BJ (cell line): ENCODE data around the gene SUPT7L. TPM values are rescaled to one million over a fixed set of nuclear protein-coding genes. Genes with fewer than 3 reads are reported as not detected.

Experiments
- CTCF ChIA-PET: fragments of 350-600 bp; formaldehyde crosslinking; extraction: SDS; loops from one replicate; lab custom pipeline; 2021; ENCODE audit warnings: antibody characterized with exemption, inconsistent platforms; lab: Yijun Ruan, JAX
- POLR2A ChIA-PET: fragments of 300-600 bp; sonication (Branson Sonifier 250); formaldehyde crosslinking; extraction: SDS; loops from one replicate; lab custom pipeline; 2021; ENCODE audit warnings: antibody characterized with exemption; lab: Charles Lee
- DNase-seq: peaks from one replicate; pipeline ENCODE4 v3.0.0-alpha.2; 2011; ENCODE audit warnings: low read depth
- H3K27me3 ChIP-seq: 2 replicates; pipeline ENCODE4 v1.6.0; 2011; ENCODE audit warnings: low read length; ENCODE audit not compliant: control insufficient read depth, insufficient read depth
- H3K36me3 ChIP-seq: 2 replicates; pipeline ENCODE4 v1.5.1; 2011; ENCODE audit warnings: low read length; ENCODE audit not compliant: control insufficient read depth, insufficient read depth
- H3K4me3 ChIP-seq: 2 replicates; pipeline ENCODE4 v1.5.1; 2011; ENCODE audit warnings: low read depth, mild to moderate bottlenecking, control low read depth, low read length
- polyA plus RNA-seq: library from polyadenylated mRNA; depleted of rRNA; stranded (reverse); fragments of >200 nt; gene quantifications from 2 replicates; pipeline ENCODE4 v1.2.3, GENCODE V29; 2011; rRNA removed
- small RNA-seq: library from RNA; depleted of rRNA; stranded (forward); fragments of <200 nt; gene quantifications from one replicate; pipeline ENCODE3, GENCODE V24; 2012; ENCODE audit warnings: low replicate concordance, low read depth; ENCODE audit not compliant: insufficient read length
- TF ChIP-seq, protein P1 (sequence below): IDR thresholded peaks from 2 replicates; pipeline ENCODE4 v1.5.1; 2011; ENCODE audit warnings: low read depth, mild to moderate bottlenecking, control low read depth, inconsistent platforms, low read length, moderate library complexity; ENCODE audit not compliant: insufficient read depth

The SUPT7L gene
- polyA plus RNA-seq, 1 experiment, result 52.0 TPM

DNA sequence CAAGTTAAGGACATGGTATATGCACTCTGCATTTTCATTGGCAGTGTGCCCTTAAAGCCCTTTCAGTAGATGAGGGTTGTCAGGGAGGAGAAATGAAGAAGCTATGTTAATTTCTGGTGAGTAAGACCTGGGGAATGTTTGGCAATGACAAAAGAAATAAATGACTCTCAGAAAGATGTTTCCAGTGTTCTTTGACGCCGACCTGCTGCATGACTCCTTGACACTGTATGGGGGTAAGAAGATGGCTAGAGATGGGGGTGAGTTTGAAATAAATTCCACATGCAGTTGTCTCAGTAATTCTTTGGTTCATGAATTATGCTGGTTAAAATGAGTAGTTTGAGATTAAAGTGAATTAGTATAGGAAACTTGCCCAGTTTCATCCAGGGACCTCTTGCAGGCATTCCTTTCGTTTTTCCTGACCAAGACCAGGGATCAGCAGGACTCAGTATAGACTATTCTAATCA, 40.5 kb downstream of the SUPT7L start:
- peaks cover 4% of the 10 kb centered on the region; the same call in 1 of the 2 replicates for H3K36me3 ChIP-seq
- TF ChIP-seq, protein P1, sequence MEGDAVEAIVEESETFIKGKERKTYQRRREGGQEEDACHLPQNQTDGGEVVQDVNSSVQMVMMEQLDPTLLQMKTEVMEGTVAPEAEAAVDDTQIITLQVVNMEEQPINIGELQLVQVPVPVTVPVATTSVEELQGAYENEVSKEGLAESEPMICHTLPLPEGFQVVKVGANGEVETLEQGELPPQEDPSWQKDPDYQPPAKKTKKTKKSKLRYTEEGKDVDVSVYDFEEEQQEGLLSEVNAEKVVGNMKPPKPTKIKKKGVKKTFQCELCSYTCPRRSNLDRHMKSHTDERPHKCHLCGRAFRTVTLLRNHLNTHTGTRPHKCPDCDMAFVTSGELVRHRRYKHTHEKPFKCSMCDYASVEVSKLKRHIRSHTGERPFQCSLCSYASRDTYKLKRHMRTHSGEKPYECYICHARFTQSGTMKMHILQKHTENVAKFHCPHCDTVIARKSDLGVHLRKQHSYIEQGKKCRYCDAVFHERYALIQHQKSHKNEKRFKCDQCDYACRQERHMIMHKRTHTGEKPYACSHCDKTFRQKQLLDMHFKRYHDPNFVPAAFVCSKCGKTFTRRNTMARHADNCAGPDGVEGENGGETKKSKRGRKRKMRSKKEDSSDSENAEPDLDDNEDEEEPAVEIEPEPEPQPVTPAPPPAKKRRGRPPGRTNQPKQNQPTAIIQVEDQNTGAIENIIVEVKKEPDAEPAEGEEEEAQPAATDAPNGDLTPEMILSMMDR, result no peak
- POLR2A ChIA-PET, result interaction anchor here (0.6 kb wide), 1 partner anchor 801 kb away, joined by 3 read pairs; no protein-coding TSS in a partner anchor
- H3K4me3 ChIP-seq, result no peak overlapping the region
- DNase-seq, result peak; percentile 24
- CTCF ChIA-PET, result interaction anchor here (0.6 to 1.4 kb wide), 4 partner anchors 9 to 85 kb away, joined by 3 to 5 read pairs (median 4); no protein-coding TSS in a partner anchor
- H3K27me3 ChIP-seq, result no peaks in the 10 kb centered on the region

DNA sequence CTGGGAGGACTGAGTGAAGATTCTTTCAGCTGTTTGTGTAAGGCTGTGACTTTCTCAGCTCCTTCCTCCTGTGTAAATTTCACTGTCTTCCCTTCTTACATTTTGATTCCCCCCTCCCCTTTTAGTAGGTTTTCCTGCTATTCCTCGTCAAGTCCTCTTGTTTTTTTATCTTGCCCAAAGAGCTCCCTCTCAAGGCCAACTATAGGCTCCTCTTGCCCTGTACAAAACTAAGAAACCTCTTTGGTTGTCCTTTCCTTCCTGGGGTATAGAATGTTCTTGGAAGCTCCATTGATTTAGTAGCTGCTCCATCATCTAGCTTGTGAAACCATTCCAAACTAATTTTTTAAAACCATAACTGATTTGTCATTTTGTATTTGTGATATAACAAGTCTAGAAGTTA, 41.9 kb downstream of the SUPT7L start:
- CTCF ChIA-PET, result interaction anchor here (1.2 kb wide), 1 partner anchor 32 kb away, joined by 4 read pairs; no protein-coding TSS in a partner anchor
- TF ChIP-seq, protein P1, result no peak
- no peak for DNase-seq
- H3K4me3 ChIP-seq, result no peak overlapping the region
- H3K27me3 ChIP-seq, result no peaks in the 10 kb centered on the region
- H3K36me3 ChIP-seq, result peaks cover 7% of the 10 kb centered on the region; the same call in 1 of the 2 replicates
- POLR2A ChIA-PET, result interaction anchor here (0.7 kb wide), 1 partner anchor 191 kb away, joined by 4 read pairs; no protein-coding TSS in a partner anchor

DNA sequence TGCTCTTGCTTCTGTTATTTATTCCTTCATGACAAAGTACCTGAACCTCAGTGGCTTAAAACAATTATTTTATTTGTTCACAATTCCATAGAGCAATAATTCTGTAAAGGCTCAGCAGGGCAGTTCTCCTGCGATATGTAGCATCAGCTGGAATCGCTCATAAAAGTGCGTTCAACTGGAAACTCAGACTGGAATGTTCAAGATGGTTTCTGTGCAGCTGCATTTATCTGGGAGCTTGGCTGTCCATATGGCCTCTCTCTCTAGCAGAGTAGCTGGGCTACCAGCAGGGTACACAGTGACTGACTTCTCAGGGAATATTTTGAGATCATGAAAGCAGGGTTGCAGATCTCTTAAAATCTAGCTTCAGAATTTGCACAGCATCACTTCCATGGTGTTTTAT, 48.1 kb downstream of the SUPT7L start:
- DNase-seq, result no peak
- ChIA-PET POLR2A (no interaction called here), CTCF (no interaction called here)
- TF ChIP-seq, protein P1, result no peak
- Histone ChIP-seq H3K36me3 (peaks cover 4% of the 10 kb centered on the region; the same call in 1 of the 2 replicates), H3K27me3 (no peaks in the 10 kb centered on the region), H3K4me3 (no peak overlapping the region)

DNA sequence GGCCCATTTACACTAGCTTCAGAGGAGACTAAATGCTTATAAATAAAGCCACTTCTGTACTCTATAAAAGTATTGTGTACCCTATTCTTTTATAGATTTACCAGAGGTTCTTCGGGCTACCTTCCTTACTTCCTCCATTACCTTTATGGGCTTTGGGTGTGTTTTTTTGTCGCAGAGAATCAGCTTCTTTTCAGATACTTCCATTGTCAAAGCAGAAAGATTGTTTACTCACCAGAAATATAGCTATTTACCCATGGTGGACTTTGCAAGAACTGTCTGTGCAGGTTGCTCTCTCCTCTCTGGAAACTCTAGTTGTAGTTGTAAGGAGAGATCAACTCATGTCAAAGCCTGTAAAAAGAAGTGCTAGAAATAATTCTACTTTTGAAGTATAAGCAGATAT, 49.4 kb downstream of the SUPT7L start:
- CTCF ChIA-PET, result interaction anchor here (1.6 kb wide), 1 partner anchor 8 kb away, joined by 4 read pairs; no protein-coding TSS in a partner anchor
- no peak overlapping the region for H3K4me3 ChIP-seq
- H3K36me3 ChIP-seq, result peaks cover 4% of the 10 kb centered on the region
- no peak for DNase-seq
- TF ChIP-seq, protein P1, result no peak
- POLR2A ChIA-PET, result no interaction called here
- H3K27me3 ChIP-seq, result no peaks in the 10 kb centered on the region

DNA sequence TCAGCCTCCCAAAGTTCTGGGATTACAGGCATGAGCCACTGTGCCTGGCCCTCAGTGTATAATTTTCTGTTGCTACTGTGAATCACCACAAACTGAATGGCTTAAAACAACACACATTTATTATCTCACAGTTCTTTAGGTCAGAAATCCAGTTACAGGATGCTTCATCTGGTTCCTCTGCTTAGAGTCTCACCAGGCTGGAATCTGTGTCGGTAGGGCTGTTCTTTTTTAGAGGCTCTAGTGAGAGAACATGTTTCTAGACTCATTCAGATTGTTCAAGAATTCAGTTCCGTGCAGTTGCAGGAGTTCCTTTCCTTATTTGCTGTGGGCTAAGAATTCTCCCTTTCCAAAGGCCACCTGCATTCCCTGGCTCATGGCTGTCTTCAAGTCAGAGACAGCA, 56.8 kb downstream of the SUPT7L start:
- TF ChIP-seq, protein P1, result no peak
- Histone ChIP-seq H3K36me3 (peaks cover 5% of the 10 kb centered on the region), H3K27me3 (no peaks in the 10 kb centered on the region), H3K4me3 (no peak overlapping the region)
- CTCF ChIA-PET, result no interaction called here
- POLR2A ChIA-PET, result no interaction called here
- no peak for DNase-seq

Small RNA genes lying within 50 kb of the gene (small RNA-seq; reads per million reads assigned to genes)
- not detected for gene RF00340

Other genes with a start within 250 kb of the SUPT7L start
- 234 and 270 TPM in 2 replicates for gene NRBP1, start 235.0 kb downstream of the SUPT7L start, polyA plus RNA-seq
- gene KRTCAP3, start 221.2 kb downstream of the SUPT7L start, polyA plus RNA-seq, result 0.44 and 0.47 TPM in 2 replicates
- gene IFT172, start 173.9 kb downstream of the SUPT7L start, polyA plus RNA-seq, result 19.0 and 20.3 TPM in 2 replicates
- gene FNDC4, start 168.4 kb downstream of the SUPT7L start, polyA plus RNA-seq, result 6.9 and 8.9 TPM in 2 replicates
- 0.47 and 0.54 TPM in 2 replicates for gene GCKR, start 166.8 kb downstream of the SUPT7L start, polyA plus RNA-seq
- gene ZNF512, start 80.6 kb downstream of the SUPT7L start, polyA plus RNA-seq, result 19.2 and 31.8 TPM in 2 replicates
- gene CCDC121, start 34.6 kb downstream of the SUPT7L start, polyA plus RNA-seq, result 0.58 and 0.86 TPM in 2 replicates
- 40.8 and 61.0 TPM in 2 replicates for gene GPN1, start 34.6 kb downstream of the SUPT7L start, polyA plus RNA-seq
- 8.8 and 10.1 TPM in 2 replicates for gene SLC4A1AP, start 275 bp upstream of the SUPT7L start, polyA plus RNA-seq
- 31.0 and 83.3 TPM in 2 replicates for gene MRPL33, start 108.1 kb upstream of the SUPT7L start, polyA plus RNA-seq
- gene RBKS, start 226.8 kb upstream of the SUPT7L start, polyA plus RNA-seq, result 1.8 and 2.2 TPM in 2 replicates
- gene BABAM2, start 227.1 kb upstream of the SUPT7L start, polyA plus RNA-seq, result 32.6 and 47.4 TPM in 2 replicates